ENCODE data around the gene ZNF507. TPM values are rescaled to one million over a fixed set of nuclear protein-coding genes. Genes with fewer than 3 reads are reported as not detected.

ZNF507 gene
- total and polyA plus RNA-seq, 2 of the 8 experiments (the other 6 are each of a cell fraction or from before 2014, with no cell fraction given): 8.6 to 28.8 TPM

DNA sequence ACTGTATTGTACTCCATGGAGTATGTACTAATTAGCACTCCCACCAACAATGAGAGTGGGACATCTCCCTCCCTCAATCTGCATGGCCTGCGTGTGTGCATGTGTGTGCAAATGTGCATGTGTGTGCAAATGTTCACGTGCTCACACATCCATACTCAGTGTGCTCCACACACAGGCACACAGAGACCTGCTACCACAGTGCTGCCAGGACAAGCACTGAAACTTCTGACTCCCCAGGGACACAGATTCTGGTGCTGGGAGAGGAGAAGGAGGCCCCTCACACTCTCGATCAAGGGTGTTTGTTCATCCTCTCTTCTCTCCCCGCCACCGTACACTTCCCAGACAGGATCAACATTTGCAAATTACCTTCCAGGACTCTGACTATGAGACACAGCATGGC is 37.8 kb upstream of the ZNF507 start:
- Histone ChIP-seq H3K4me3 (ENCODE audit: extremely low read depth in 1 of 4, insufficient read depth in 2 of 4, low read depth in 3 of 4, low read length in 4 of 4) (no peak overlapping the region), H3K27me3 (replicated peaks in 1 of 4; ENCODE audit: control insufficient read depth in 3 of 4, extremely low read depth in 1 of 4, insufficient read depth in 3 of 4, low read length in 3 of 4) (no peaks in the 10 kb centered on the region), H2BK12ac (ENCODE audit: low read depth, low read length) (peak overlapping the region; percentile 68; the same call in 1 of the 2 replicates), H3K9me3 (ENCODE audit: insufficient read depth in 2 of 2, low read depth in 1 of 2, low read length in 1 of 2) (0 out of 4 replicates have a peak, but pooled peaks cover 0 to 2% of the 10 kb centered on the region in 2 experiments), H3K4me1 (replicated peaks in 1 of 4; ENCODE audit: control insufficient read depth in 3 of 4, insufficient read depth in 4 of 4, low read length in 3 of 4) (peaks cover 0 to 9% (median 5%) of the 10 kb centered on the region in 4 experiments; a peak in 4 of 7 replicates), H3K18ac (ENCODE audit: extremely low read depth, low read length) (no peak overlapping the region), H4K5ac (ENCODE audit: insufficient read length, low read depth, low read length) (no peak overlapping the region), H2AFZ (ENCODE audit: low read length) (peak overlapping the region; percentile 70; the same call in 1 of the 2 replicates), H4K20me1 (replicated peaks in 1 of 2; ENCODE audit: control insufficient read depth in 1 of 2, insufficient read depth in 2 of 2, low read length in 2 of 2) (no peaks in the 10 kb centered on the region), H2BK5ac (ENCODE audit: low read depth, low read length) (peak overlapping the region; percentile 67; the same call in 1 of the 2 replicates), H2BK120ac (replicated peaks; ENCODE audit: low read depth, low read length) (peak overlapping the region; percentile 69), H3K14ac (ENCODE audit: insufficient read length) (no peak overlapping the region), H2AK5ac (ENCODE audit: low read depth, low read length) (peak overlapping the region; percentile 70), H3K79me2 (ENCODE audit: control insufficient read depth in 1 of 2, insufficient read depth in 2 of 2, low read length in 2 of 2) (no peaks in the 10 kb centered on the region), H4K91ac (replicated peaks; ENCODE audit: insufficient read length, low read length) (peak overlapping the region; percentile 94), H3K79me1 (ENCODE audit: low read depth, low read length) (no peaks in the 10 kb centered on the region), H3K56ac (replicated peaks; ENCODE audit: insufficient read length, low read depth, low read length) (no peak overlapping the region), H3K9ac (replicated peaks in 1 of 4; ENCODE audit: extremely low read depth in 1 of 4, low read depth in 3 of 4, low read length in 3 of 4) (no peak overlapping the region), H4K8ac (ENCODE audit: extremely low read depth, insufficient read depth, low read length) (0 out of 2 replicates have a peak overlapping the region, but pooled peaks have one; percentile 43), H3K36me3 (ENCODE audit: control insufficient read depth in 2 of 4, insufficient read depth in 4 of 4, low read length in 3 of 4) (no peaks in the 10 kb centered on the region), H3K23me2 (ENCODE audit: low read depth, low read length) (no peaks in the 10 kb centered on the region), H3K4me2 (ENCODE audit: insufficient read depth in 1 of 2, low read depth in 2 of 2, low read length in 2 of 2) (no peak overlapping the region), H3K27ac (ENCODE audit: low read depth, low read length) (0 out of 2 replicates have a peak overlapping the region, but pooled peaks have one; percentile 24), H3K4ac (replicated peaks; ENCODE audit: insufficient read length, low read depth, low read length) (peak overlapping the region; percentile 66), H2BK20ac (ENCODE audit: low read length) (peak overlapping the region; percentile 95), H2BK15ac (ENCODE audit: low read length) (no peak overlapping the region), H3K23ac (ENCODE audit: insufficient read length) (no peak overlapping the region)
- FAIRE-seq: no peak
- 89% methylated on average over 5 of the region's 5 CpGs; no CpG with 5 or more reads in 1 of the 2 experiments for WGBS, 2 experiments (ENCODE audit: extremely low coverage in 1 of 2, insufficient coverage in 1 of 2, insufficient read length in 1 of 2, insufficient replicate concordance in 2 of 2, low coverage in 1 of 2, low lambda C conversion rate in 2 of 2, missing lambda C conversion rate in 1 of 2)
- no peak for DNase-seq (ENCODE audit: low read depth in 1 of 2, low spot score in 2 of 2)
- ChIA-PET POLR2A (ENCODE audit: partially characterized antibody) (no interaction called here), CTCF (ENCODE audit: partially characterized antibody) (interaction anchor here (1.3 to 4.8 kb wide), 2 partner anchors 8 to 12 kb away, joined by 3 to 19 read pairs; no protein-coding TSS in a partner anchor)
- no peak for TF ChIP-seq EZH2 (IDR thresholded peaks at IDR 0.05; ENCODE audit: low read depth, low read length, severe bottlenecking)
